Loucy (cell line): Measurements from ENCODE around the gene FGD3.

Source experiments
- H2AFZ ChIP-seq: fragments of 200-600 bp; sonication (generic); 2 replicates; pipeline ENCODE4 v1.6.0; 2016; ENCODE audit warnings: antibody characterized with exemption, mild to moderate bottlenecking, low read length, moderate library complexity
- H3F3A ChIP-seq: fragments of 200-600 bp; 2 replicates; pipeline ENCODE4 v1.6.0; 2016; ENCODE audit warnings: antibody characterized with exemption, low read depth, mild to moderate bottlenecking
- H3K27me3 ChIP-seq: fragments of 200-600 bp; sonication (generic); 2 replicates; pipeline ENCODE4 v1.6.1; 2014; ENCODE audit warnings: low read length, mild to moderate bottlenecking; ENCODE audit not compliant: insufficient read depth, poor library complexity, severe bottlenecking
- H3K36me3 ChIP-seq: fragments of 200-600 bp; sonication (generic); 2 replicates; pipeline ENCODE4 v1.6.1; 2016; ENCODE audit warnings: low read length; ENCODE audit not compliant: insufficient read depth
- H3K4me1 ChIP-seq: fragments of 200-600 bp; sonication (generic); 2 replicates; pipeline ENCODE4 v1.5.1; 2014; ENCODE audit warnings: low read length, mild to moderate bottlenecking; ENCODE audit not compliant: insufficient read depth, poor library complexity, severe bottlenecking
- H3K4me2 ChIP-seq: fragments of 200-600 bp; sonication (generic); 2 replicates; pipeline ENCODE4 v1.6.0; 2014; ENCODE audit warnings: antibody characterized with exemption, low read length, low read depth, mild to moderate bottlenecking; ENCODE audit not compliant: poor library complexity, severe bottlenecking
- H3K4me3 ChIP-seq: fragments of 200-600 bp; sonication (generic); 2 replicates; pipeline ENCODE4 v1.5.1; 2014; ENCODE audit warnings: low read length, mild to moderate bottlenecking, mixed read lengths; ENCODE audit not compliant: poor library complexity, severe bottlenecking
- H3K79me2 ChIP-seq: fragments of 200-600 bp; sonication (generic); 2 replicates; pipeline ENCODE4 v1.6.1; 2014; ENCODE audit warnings: low read length; ENCODE audit not compliant: insufficient read depth
- H3K9ac ChIP-seq: fragments of 200-600 bp; sonication (generic); 2 replicates; pipeline ENCODE4 v1.6.0; 2014; ENCODE audit warnings: mild to moderate bottlenecking, low read depth, low read length, moderate library complexity; ENCODE audit not compliant: poor library complexity, severe bottlenecking
- H3K9me2 ChIP-seq: fragments of 200-600 bp; sonication (generic); replicated peaks from 2 replicates; pipeline ENCODE4 v1.6.1; 2016; ENCODE audit warnings: low read depth, low read length, mixed read lengths
- H3K9me3 ChIP-seq: fragments of 200-600 bp; sonication (generic); 2 replicates; pipeline ENCODE4 v1.6.1; 2014; ENCODE audit warnings: mild to moderate bottlenecking, antibody characterized with exemption, low read length, low read depth; ENCODE audit not compliant: insufficient read depth
- H4K20me1 ChIP-seq: fragments of 200-600 bp; sonication (generic); 2 replicates; pipeline ENCODE4 v1.6.0; 2014; ENCODE audit warnings: antibody characterized with exemption, low read length, mild to moderate bottlenecking; ENCODE audit not compliant: insufficient read depth, poor library complexity, severe bottlenecking
- EZH2phosphoT487 ChIP-seq: fragments of 200-600 bp; IDR thresholded peaks from 2 replicates; pipeline ENCODE4 v1.6.1; 2018; ENCODE audit warnings: antibody characterized with exemption, mild to moderate bottlenecking, moderate library complexity, borderline replicate concordance
- TF ChIP-seq, protein P1 (sequence below): fragments of 200-600 bp; sonication (generic); conservative IDR thresholded peaks from 2 replicates; pipeline ENCODE4 v1.5.1; 2014; ENCODE audit warnings: mild to moderate bottlenecking, antibody characterized with exemption, low read length

FGD3 gene

DNA sequence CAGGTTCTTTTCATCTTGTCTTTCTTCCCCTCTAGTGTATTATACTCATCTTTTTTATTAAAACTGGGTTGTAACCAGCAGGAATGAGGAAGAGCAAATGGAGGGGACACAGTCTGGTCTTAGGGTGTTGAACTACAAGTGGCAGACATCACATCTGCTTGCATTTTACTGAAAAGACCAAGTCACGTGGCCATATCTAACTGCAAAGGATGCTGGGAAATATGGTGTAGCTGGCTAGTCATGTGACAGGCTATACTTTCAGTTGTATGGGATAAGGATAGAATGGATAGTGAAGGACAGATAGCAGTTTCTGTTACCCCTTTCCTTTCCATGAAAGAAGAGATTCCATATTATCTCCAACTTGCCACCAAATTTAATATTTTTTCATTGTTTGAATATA lies 13.0 kb upstream of the FGD3 start:
- Histone ChIP-seq H3F3A (no peaks in the 10 kb centered on the region), H3K36me3 (no peaks in the 10 kb centered on the region), H3K4me3 (no peak overlapping the region), H3K9ac (no peak overlapping the region), H2AFZ (peak overlapping the region; percentile 84), H3K27me3 (no peaks in the 10 kb centered on the region), H3K79me2 (no peaks in the 10 kb centered on the region), H4K20me1 (no peaks in the 10 kb centered on the region), H3K4me1 (peaks cover 3% of the 10 kb centered on the region), H3K9me3 (no peaks in the 10 kb centered on the region), H3K9me2 (no peaks in the 10 kb centered on the region), H3K4me2 (no peak overlapping the region)
- no peak for TF ChIP-seq EZH2phosphoT487
- TF ChIP-seq, protein P1, sequence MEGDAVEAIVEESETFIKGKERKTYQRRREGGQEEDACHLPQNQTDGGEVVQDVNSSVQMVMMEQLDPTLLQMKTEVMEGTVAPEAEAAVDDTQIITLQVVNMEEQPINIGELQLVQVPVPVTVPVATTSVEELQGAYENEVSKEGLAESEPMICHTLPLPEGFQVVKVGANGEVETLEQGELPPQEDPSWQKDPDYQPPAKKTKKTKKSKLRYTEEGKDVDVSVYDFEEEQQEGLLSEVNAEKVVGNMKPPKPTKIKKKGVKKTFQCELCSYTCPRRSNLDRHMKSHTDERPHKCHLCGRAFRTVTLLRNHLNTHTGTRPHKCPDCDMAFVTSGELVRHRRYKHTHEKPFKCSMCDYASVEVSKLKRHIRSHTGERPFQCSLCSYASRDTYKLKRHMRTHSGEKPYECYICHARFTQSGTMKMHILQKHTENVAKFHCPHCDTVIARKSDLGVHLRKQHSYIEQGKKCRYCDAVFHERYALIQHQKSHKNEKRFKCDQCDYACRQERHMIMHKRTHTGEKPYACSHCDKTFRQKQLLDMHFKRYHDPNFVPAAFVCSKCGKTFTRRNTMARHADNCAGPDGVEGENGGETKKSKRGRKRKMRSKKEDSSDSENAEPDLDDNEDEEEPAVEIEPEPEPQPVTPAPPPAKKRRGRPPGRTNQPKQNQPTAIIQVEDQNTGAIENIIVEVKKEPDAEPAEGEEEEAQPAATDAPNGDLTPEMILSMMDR: no peak

DNA sequence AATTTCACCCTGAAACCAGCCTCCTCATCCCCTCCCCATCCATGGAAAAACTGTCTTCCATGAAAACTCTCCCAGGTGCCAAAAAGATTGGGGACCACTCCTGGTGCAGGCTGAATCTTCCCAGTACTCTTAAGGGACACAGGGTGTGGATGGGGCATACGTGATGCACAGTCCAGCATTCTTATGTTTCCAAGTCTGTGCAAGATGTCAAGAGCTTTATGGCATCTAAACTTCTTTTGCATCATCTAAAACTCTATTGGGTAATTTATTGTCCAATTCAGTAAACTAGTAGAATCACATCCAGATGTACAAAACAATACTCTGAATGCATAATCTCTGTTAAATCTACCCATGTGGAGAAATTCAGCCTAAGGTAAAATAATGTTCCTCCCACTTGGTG lies 9.3 kb upstream of the FGD3 start:
- no peaks in the 10 kb centered on the region for H3F3A ChIP-seq
- H3K4me2 ChIP-seq: no peak overlapping the region
- H3K9me2 ChIP-seq: no peaks in the 10 kb centered on the region
- TF ChIP-seq, protein P1: no peak
- no peak for TF ChIP-seq EZH2phosphoT487
- no peak overlapping the region for H3K4me3 ChIP-seq
- no peak overlapping the region for H2AFZ ChIP-seq
- H3K79me2 ChIP-seq: no peaks in the 10 kb centered on the region
- H3K4me1 ChIP-seq: peaks cover 3% of the 10 kb centered on the region
- H4K20me1 ChIP-seq: no peaks in the 10 kb centered on the region
- no peaks in the 10 kb centered on the region for H3K36me3 ChIP-seq
- H3K9ac ChIP-seq: no peak overlapping the region
- H3K9me3 ChIP-seq: no peaks in the 10 kb centered on the region
- no peaks in the 10 kb centered on the region for H3K27me3 ChIP-seq

GRCh38 chr9:92941861-92942260 lies 5.5 kb upstream of the FGD3 start:
- no peak for TF ChIP-seq EZH2phosphoT487
- TF ChIP-seq, protein P1: no peak
- H4K20me1 ChIP-seq: no peaks in the 10 kb centered on the region
- no peaks in the 10 kb centered on the region for H3K27me3 ChIP-seq
- H3K4me2 ChIP-seq: no peak overlapping the region
- no peak overlapping the region for H3K9ac ChIP-seq
- H2AFZ ChIP-seq: no peak overlapping the region
- no peaks in the 10 kb centered on the region for H3K4me1 ChIP-seq
- no peak overlapping the region for H3K4me3 ChIP-seq
- H3K9me2 ChIP-seq: no peaks in the 10 kb centered on the region
- H3K9me3 ChIP-seq: no peaks in the 10 kb centered on the region
- no peaks in the 10 kb centered on the region for H3K36me3 ChIP-seq
- no peaks in the 10 kb centered on the region for H3F3A ChIP-seq
- no peaks in the 10 kb centered on the region for H3K79me2 ChIP-seq
